ENCODE measurements around the gene HS6ST2. TPM values are rescaled to one million over a fixed set of nuclear protein-coding genes. Genes with fewer than 3 reads are reported as not detected.

HS6ST2 gene
- total RNA-seq, 4 donors from 2014 or later, result under 0.01 to 0.66 (median 0.46) TPM

DNA sequence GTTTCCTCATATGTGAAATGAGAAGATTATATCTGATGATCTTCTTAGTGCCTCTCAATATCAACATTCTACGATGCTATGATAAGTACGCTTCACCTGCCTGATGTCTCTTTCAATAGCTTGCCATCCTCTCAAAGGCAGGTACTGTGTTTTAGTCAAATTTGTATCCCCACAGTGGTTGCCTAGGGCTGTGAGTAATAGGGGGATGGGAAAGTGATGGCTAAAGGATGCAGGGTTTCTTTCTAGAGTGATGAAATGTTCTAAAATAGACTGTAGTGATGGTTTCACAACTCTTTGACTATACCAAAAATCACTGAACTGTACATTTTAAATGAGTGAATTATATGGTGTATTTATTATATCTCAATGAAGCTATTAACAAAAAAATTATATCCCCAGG, 142.8 kb downstream of the HS6ST2 start:
- no peak for DNase-seq (ENCODE audit: low spot score in 2 of 2)
- Histone ChIP-seq H3K27ac (no peak overlapping the region), H3K4me3 (no peak overlapping the region), H3K9me3 (no peaks in the 10 kb centered on the region), H3K4me1 (no peaks in the 10 kb centered on the region), H3K27me3 (peaks cover 0 to 16% of the 10 kb centered on the region in 2 donors), H3K36me3 (no peaks in the 10 kb centered on the region)
- WGBS, 2 donors, result 90 to 98% methylated on average over 2 of the region's 2 CpGs
- TF ChIP-seq EP300 (IDR thresholded peaks at IDR 0.05) (no peak), POLR2A (IDR thresholded peaks at IDR 0.05) (no peak)
- TF ChIP-seq, protein P1, sequence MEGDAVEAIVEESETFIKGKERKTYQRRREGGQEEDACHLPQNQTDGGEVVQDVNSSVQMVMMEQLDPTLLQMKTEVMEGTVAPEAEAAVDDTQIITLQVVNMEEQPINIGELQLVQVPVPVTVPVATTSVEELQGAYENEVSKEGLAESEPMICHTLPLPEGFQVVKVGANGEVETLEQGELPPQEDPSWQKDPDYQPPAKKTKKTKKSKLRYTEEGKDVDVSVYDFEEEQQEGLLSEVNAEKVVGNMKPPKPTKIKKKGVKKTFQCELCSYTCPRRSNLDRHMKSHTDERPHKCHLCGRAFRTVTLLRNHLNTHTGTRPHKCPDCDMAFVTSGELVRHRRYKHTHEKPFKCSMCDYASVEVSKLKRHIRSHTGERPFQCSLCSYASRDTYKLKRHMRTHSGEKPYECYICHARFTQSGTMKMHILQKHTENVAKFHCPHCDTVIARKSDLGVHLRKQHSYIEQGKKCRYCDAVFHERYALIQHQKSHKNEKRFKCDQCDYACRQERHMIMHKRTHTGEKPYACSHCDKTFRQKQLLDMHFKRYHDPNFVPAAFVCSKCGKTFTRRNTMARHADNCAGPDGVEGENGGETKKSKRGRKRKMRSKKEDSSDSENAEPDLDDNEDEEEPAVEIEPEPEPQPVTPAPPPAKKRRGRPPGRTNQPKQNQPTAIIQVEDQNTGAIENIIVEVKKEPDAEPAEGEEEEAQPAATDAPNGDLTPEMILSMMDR (IDR thresholded peaks at IDR 0.05), result no peak

DNA sequence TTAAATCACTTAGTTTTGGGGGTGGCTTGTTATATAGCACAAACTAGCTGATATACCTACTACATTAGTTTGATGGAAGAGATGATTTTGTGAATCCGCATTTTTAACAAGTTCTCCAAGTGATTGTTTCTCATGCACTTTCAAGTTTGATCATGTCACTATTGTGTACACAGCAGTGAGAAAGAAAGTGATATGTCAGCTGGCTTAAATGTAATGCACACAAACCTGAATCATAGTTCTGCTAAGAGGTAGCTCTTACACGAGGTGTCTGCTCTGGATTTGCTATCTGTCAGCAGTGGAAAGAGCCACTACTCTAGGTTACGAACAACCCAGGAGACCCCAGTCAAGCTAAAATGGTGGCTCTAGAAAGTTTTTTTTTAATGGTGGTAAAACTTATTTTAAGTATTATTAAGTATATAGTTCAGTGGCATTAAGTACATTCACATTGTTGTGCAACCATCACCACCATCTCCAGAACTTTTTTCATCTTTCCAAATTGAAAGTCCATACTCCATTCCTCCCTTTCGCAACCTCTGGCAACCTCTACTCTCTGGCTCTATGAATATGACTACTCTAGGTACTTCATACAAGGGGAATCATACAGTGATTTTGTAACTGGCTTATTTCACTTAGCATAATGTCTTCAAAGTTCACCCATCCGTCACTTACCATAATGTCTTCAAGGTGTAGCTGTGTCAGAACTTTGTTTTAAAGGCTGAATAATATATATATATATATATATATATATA, 147.3 kb downstream of the HS6ST2 start:
- Histone ChIP-seq H3K4me3 (no peak overlapping the region), H3K4me1 (no peaks in the 10 kb centered on the region), H3K27ac (no peak overlapping the region), H3K9me3 (no peaks in the 10 kb centered on the region), H3K36me3 (no peaks in the 10 kb centered on the region), H3K27me3 (peaks cover 0 to 9% of the 10 kb centered on the region in 2 donors)
- 90 to 93% methylated on average over 5 of the region's 5 CpGs for WGBS, 2 donors
- TF ChIP-seq, protein P1 (IDR thresholded peaks at IDR 0.05), result no peak
- no peak for TF ChIP-seq POLR2A (IDR thresholded peaks at IDR 0.05)
- TF ChIP-seq EP300 (IDR thresholded peaks at IDR 0.05), result no peak
- DNase-seq (ENCODE audit: low spot score in 2 of 2), result no peak

DNA sequence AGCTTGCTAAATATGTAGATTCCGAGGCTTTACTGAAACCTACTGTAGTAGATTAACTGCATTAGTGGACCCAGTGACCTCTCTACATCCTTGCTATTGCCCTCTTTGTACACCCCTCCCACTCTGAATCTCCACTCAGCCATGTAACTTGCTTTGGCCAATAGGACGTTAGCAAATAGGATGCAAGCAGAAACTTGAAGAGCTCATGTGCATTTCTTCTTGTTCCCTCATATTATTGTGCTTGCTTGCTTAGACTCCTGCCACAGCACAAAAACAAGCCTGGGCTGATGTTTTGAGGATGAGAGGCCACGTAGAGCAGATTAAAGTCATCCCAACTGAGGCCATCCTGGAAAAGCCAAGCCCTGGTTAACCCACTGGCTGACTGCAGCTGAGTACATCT, 147.9 kb downstream of the HS6ST2 start:
- H3K36me3 ChIP-seq, result no peaks in the 10 kb centered on the region
- peaks cover 0 to 6% of the 10 kb centered on the region in 2 donors for H3K27me3 ChIP-seq
- no peak overlapping the region for H3K4me3 ChIP-seq
- no peaks in the 10 kb centered on the region for H3K9me3 ChIP-seq
- H3K27ac ChIP-seq, result no peak overlapping the region
- WGBS, 2 donors, result 59 to 72% methylated on average over 3 of the region's 3 CpGs
- TF ChIP-seq POLR2A (IDR thresholded peaks at IDR 0.05) (no peak), EP300 (IDR thresholded peaks at IDR 0.05) (no peak)
- TF ChIP-seq, protein P1 (IDR thresholded peaks at IDR 0.05), result no peak
- DNase-seq (ENCODE audit: low spot score in 2 of 2), result no peak
- H3K4me1 ChIP-seq, result no peaks in the 10 kb centered on the region

DNA sequence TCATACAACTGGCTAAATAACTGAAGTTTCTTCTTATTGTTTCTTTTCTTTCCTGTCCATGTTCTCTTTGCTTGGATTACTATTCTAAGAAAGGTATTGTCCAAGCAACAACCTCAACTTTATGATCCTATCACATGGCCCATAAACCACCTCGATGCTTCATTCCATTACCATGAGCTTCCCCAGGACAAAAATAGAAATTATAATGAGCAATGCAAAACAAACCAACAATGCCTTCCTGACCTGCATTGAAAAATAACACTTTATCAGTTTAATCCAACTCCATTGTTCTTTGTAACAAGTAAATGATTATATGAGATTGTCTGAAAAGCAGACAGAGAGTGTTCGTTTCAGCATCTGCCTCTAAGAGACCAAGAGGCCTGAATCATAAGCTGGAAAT, 148.8 kb downstream of the HS6ST2 start:
- no peaks in the 10 kb centered on the region for H3K4me1 ChIP-seq
- TF ChIP-seq EP300 (IDR thresholded peaks at IDR 0.05) (no peak), POLR2A (IDR thresholded peaks at IDR 0.05) (no peak)
- TF ChIP-seq, protein P1 (IDR thresholded peaks at IDR 0.05), result no peak

DNA sequence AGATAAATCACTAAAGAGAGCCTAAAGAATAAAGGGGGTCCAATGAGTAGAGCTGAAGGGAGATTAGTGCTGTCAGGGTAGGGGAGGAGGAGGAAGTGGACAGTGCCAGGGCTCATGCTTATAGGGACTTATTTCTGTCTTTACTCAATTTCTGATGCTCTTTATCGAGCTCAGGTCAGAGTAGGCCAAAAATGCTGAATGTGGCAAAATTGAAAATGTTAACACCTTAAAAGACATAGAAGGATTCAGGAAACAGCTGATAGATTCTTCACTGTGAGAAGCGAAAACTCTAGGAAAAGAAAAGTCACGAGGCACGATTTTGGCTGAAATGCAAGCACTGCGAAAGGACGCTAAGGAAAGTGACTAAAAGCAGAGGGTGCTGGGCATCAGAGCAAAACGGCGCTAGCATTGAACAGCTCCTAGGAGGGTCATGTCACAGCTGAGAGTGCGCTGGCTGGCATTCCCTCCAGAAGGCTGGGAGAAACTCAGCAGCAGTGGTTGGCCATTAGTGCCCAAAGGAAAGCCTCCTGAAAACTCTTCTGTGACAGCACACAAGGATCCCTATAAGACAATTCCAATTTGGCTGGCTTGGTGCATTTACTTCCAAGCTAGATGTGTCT, 150.9 kb downstream of the HS6ST2 start:
- 77 to 84% methylated on average over 9 of the region's 9 CpGs for WGBS, 2 donors
- Histone ChIP-seq H3K4me3 (no peak overlapping the region), H3K36me3 (no peaks in the 10 kb centered on the region), H3K4me1 (no peaks in the 10 kb centered on the region), H3K27ac (no peak overlapping the region), H3K27me3 (no peaks in the 10 kb centered on the region), H3K9me3 (no peaks in the 10 kb centered on the region)
- TF ChIP-seq EP300 (IDR thresholded peaks at IDR 0.05) (no peak), POLR2A (IDR thresholded peaks at IDR 0.05) (no peak)
- TF ChIP-seq, protein P1 (IDR thresholded peaks at IDR 0.05), result no peak
- no peak for DNase-seq (ENCODE audit: low spot score in 2 of 2)

More for the DNA sequence above, 148.8 kb downstream of the HS6ST2 start:
- no peak for DNase-seq (ENCODE audit: low spot score in 2 of 2)
- Histone ChIP-seq H3K27ac (no peak overlapping the region), H3K9me3 (no peaks in the 10 kb centered on the region), H3K36me3 (no peaks in the 10 kb centered on the region), H3K4me3 (no peak overlapping the region), H3K27me3 (peaks cover 0 to 6% of the 10 kb centered on the region in 2 donors)
- WGBS, 2 donors, result 38 to 41% methylated on average over 2 of the region's 2 CpGs

All from tibial nerve (tissue), 4 donors.